Measurements from ENCODE around the gene SLC1A3. TPM values are rescaled to one million over a fixed set of nuclear protein-coding genes. Genes with fewer than 3 reads are reported as not detected.

Gene SLC1A3
- total RNA-seq, 1 donor from 2014 or later, result 14.5 TPM

GRCh38 chr5:36719282-36719681, 112.9 kb downstream of the SLC1A3 start:
- DNase-seq (ENCODE audit: low spot score, unreplicated experiment), result no peak
- H3K27me3 Mint-ChIP-seq, result peaks cover 7% of the 10 kb centered on the region
- H3K27ac Mint-ChIP-seq, result no peak overlapping the region
- H3K36me3 Mint-ChIP-seq (ENCODE audit: insufficient read depth), result no peaks in the 10 kb centered on the region
- no peak overlapping the region for H3K4me3 Mint-ChIP-seq (ENCODE audit: low read depth)
- H3K9me3 Mint-ChIP-seq (ENCODE audit: low read depth), result no peaks in the 10 kb centered on the region
- no peak for TF ChIP-seq CTCF (IDR thresholded peaks at IDR 0.05; ENCODE audit: unreplicated experiment)
- no peaks in the 10 kb centered on the region for H3K4me1 Mint-ChIP-seq (ENCODE audit: low read depth)

- TF ChIP-seq CTCF (IDR thresholded peaks at IDR 0.05; ENCODE audit: unreplicated experiment), result no peak
- Mint-ChIP-seq H3K4me1 (ENCODE audit: low read depth) (no peaks in the 10 kb centered on the region), H3K27ac (no peak overlapping the region), H3K4me3 (ENCODE audit: low read depth) (no peak overlapping the region), H3K36me3 (ENCODE audit: insufficient read depth) (no peaks in the 10 kb centered on the region), H3K27me3 (peaks cover 7% of the 10 kb centered on the region), H3K9me3 (ENCODE audit: low read depth) (no peaks in the 10 kb centered on the region)
- no peak for DNase-seq (ENCODE audit: low spot score, unreplicated experiment)
Observed at GRCh38 chr5:36720688-36721087, 114.3 kb downstream of the SLC1A3 start.

GRCh38 chr5:36721664-36722235, 115.3 kb downstream of the SLC1A3 start:
- DNase-seq (ENCODE audit: low spot score, unreplicated experiment), result no peak
- no peaks in the 10 kb centered on the region for H3K4me1 Mint-ChIP-seq (ENCODE audit: low read depth)

GRCh38 chr5:36722900-36723299, 116.5 kb downstream of the SLC1A3 start:
- no peak for DNase-seq (ENCODE audit: low spot score, unreplicated experiment)
- Mint-ChIP-seq H3K36me3 (ENCODE audit: insufficient read depth) (no peaks in the 10 kb centered on the region), H3K4me3 (ENCODE audit: low read depth) (no peak overlapping the region), H3K27me3 (peaks cover 5% of the 10 kb centered on the region), H3K9me3 (ENCODE audit: low read depth) (no peaks in the 10 kb centered on the region), H3K4me1 (ENCODE audit: low read depth) (no peaks in the 10 kb centered on the region), H3K27ac (no peak overlapping the region)
- TF ChIP-seq CTCF (IDR thresholded peaks at IDR 0.05; ENCODE audit: unreplicated experiment), result no peak

More at GRCh38 chr5:36721664-36722235, 115.3 kb downstream of the SLC1A3 start:
- H3K36me3 Mint-ChIP-seq (ENCODE audit: insufficient read depth), result no peaks in the 10 kb centered on the region
- no peak overlapping the region for H3K4me3 Mint-ChIP-seq (ENCODE audit: low read depth)
- no peaks in the 10 kb centered on the region for H3K9me3 Mint-ChIP-seq (ENCODE audit: low read depth)
- TF ChIP-seq CTCF (IDR thresholded peaks at IDR 0.05; ENCODE audit: unreplicated experiment), result no peak
- H3K27me3 Mint-ChIP-seq, result peaks cover 7% of the 10 kb centered on the region
- no peak overlapping the region for H3K27ac Mint-ChIP-seq

GRCh38 chr5:36723912-36724311, 117.5 kb downstream of the SLC1A3 start:
- Mint-ChIP-seq H3K27me3 (peaks cover 6% of the 10 kb centered on the region), H3K4me1 (ENCODE audit: low read depth) (no peaks in the 10 kb centered on the region), H3K36me3 (ENCODE audit: insufficient read depth) (no peaks in the 10 kb centered on the region), H3K27ac (no peak overlapping the region), H3K4me3 (ENCODE audit: low read depth) (no peak overlapping the region), H3K9me3 (ENCODE audit: low read depth) (no peaks in the 10 kb centered on the region)
- TF ChIP-seq CTCF (IDR thresholded peaks at IDR 0.05; ENCODE audit: unreplicated experiment), result no peak
- no peak for DNase-seq (ENCODE audit: low spot score, unreplicated experiment)
